Pancreas (tissue), 10 donors: ENCODE results near the gene ULK4. TPM values are rescaled to one million over a fixed set of nuclear protein-coding genes. Genes with fewer than 3 reads are reported as not detected.

ENCODE experiments used
- ATAC-seq, 4 donors: fragments of 200-7000 bp; cut with Tn5 transposase; one replicate each; pipeline versions ENCODE4 v1.8.0 to v1.9.1; 2020; ENCODE audit warnings: mild to moderate bottlenecking in 4 of 4, moderate library complexity in 4 of 4
- DNase-seq, 6 donors: peaks; one replicate each; pipeline ENCODE4 v3.0.0-alpha.2; 2020
- FAIRE-seq: peaks from 2 replicates; lab custom pipeline; 2012; peaks lifted over from hg19 to GRCh38; lab: Jason Lieb, UNC
- H3K27ac ChIP-seq, 4 donors: fragments of 200-600 bp; sonication (generic); 1 replicate in 3 of 4; 2 replicates in 1 of 4; pipeline versions ENCODE4 v1.5.0 to v1.8.0; 2020
- H3K27me3 ChIP-seq, 4 donors: fragments of 200-600 bp; one replicate each; pipeline ENCODE4 v1.8.0; 2021
- H3K36me3 ChIP-seq, 3 donors: fragments of 200-600 bp; sonication (generic) in 1 of 3; one replicate each; pipeline versions ENCODE4 v1.5.0 to v1.8.0; 2020 to 2021
- H3K4me1 ChIP-seq, 3 donors: fragments of 200-600 bp; one replicate each; pipeline ENCODE4 v1.8.0; 2021
- H3K4me3 ChIP-seq, 4 donors: fragments of 200-600 bp; sonication (generic) in 2 of 4; one replicate each; pipeline versions ENCODE4 v1.5.0 to v1.8.0; 2020 to 2021
- H3K9me3 ChIP-seq, 4 donors: fragments of 200-600 bp; one replicate each; pipeline ENCODE4 v1.8.0; 2021
- CTCF ChIP-seq, 4 donors: fragments of 200-600 bp; sonication (generic) in 3 of 4; IDR thresholded peaks; one replicate each; pipeline versions ENCODE4 v1.5.0 to v1.8.0; 2021; ENCODE audit warnings: antibody characterized with exemption in 4 of 4
- WGBS, 2 donors: extraction: QIAGEN DNeasy Blood & Tissue Kit; methylation state at CpG; one replicate each; pipeline ENCODE4 v1.1.7; 2013; 5-methylcytosine and 5-hydroxymethylcytosine counted together
- intact Hi-C, 3 donors: fragments of 100-400 bp; cut with DNase I; formaldehyde crosslinking; loops; one replicate each; pipeline versions ENCODE4 v1.11.1 to v1.14.2; 2022
- polyA plus RNA-seq, 2 donors: library from polyadenylated mRNA; stranded (reverse); fragments of 200-250 nt; gene quantifications; one replicate each; pipeline ENCODE4 v1.2.3, GENCODE V29; 2013
- total RNA-seq, 6 donors: library from RNA; stranded (reverse); fragmentation: NEBNext Ultra II Directional in 4 of 6; extraction: Animal tissue kit (Norgen Biotek cat#: 25700) in 4 of 6; gene quantifications; one replicate each; pipeline versions ENCODE4 v1.2.1 to v1.2.4, GENCODE V29; 2021 to 2023
- donor health status: healthy with polysubstance abuse.
- donor health status: DM: no; HTN: no; CAD: no; lungs with moderate emphysema.
- donor health status: DM: no; HTN: no; CAD: no.
- donor health status: control.
- donor health status: control.
- donor health status: Bipolar disorder and iron deficiency.
- donor health status: DM: yes; HTN: yes; CAD: no.
- donor health status: DM: no; HTN: no; CAD: no.
- donor health status: DM: no; HTN: no; CAD: no.
- donor health status: DM: yes; HTN: yes; CAD: no.

Gene ULK4
- total and polyA plus RNA-seq, 8 donors: 2.3 to 8.6 (median 4.2) TPM

- no peak for ATAC-seq
- Histone ChIP-seq H3K9me3 (no peaks in the 10 kb centered on the region), H3K4me3 (no peak overlapping the region), H3K27me3 (no peaks in the 10 kb centered on the region), H3K4me1 (no peaks in the 10 kb centered on the region), H3K36me3 (no peaks in the 10 kb centered on the region), H3K27ac (no peak overlapping the region)
- intact Hi-C loops: no loop called here
- no peak for FAIRE-seq
- TF ChIP-seq CTCF (IDR thresholded peaks at IDR 0.05): no peak
- DNase-seq: no peak
- WGBS, 2 donors: 68 to 92% methylated on average over 1 of the region's 1 CpG
These were observed 362.8 kb downstream of the ULK4 start for GRCh38 chr3:41599127-41599484.

GRCh38 chr3:41598402-41599126 lies 363.3 kb downstream of the ULK4 start:
- intact Hi-C loops: no loop called here
- no peak for TF ChIP-seq CTCF (IDR thresholded peaks at IDR 0.05)
- no peaks in the 10 kb centered on the region for H3K9me3 ChIP-seq
- H3K27me3 ChIP-seq: no peaks in the 10 kb centered on the region
- H3K36me3 ChIP-seq: no peaks in the 10 kb centered on the region
- ATAC-seq: no peak
- H3K4me1 ChIP-seq: no peaks in the 10 kb centered on the region
- FAIRE-seq: no peak
- H3K27ac ChIP-seq: no peak overlapping the region
- DNase-seq: no peak
- WGBS, 2 donors: 79 to 80% methylated on average over 8 of the region's 8 CpGs
- H3K4me3 ChIP-seq: no peak overlapping the region

GRCh38 chr3:41593774-41594173 lies 368.1 kb downstream of the ULK4 start:
- WGBS, 2 donors: 74 to 76% methylated on average over 5 of the region's 5 CpGs
- Histone ChIP-seq H3K36me3 (no peaks in the 10 kb centered on the region), H3K9me3 (no peaks in the 10 kb centered on the region), H3K27ac (no peak overlapping the region), H3K27me3 (no peaks in the 10 kb centered on the region), H3K4me1 (no peaks in the 10 kb centered on the region), H3K4me3 (no peak overlapping the region)
- FAIRE-seq: no peak
- ATAC-seq: no peak
- no peak for TF ChIP-seq CTCF (IDR thresholded peaks at IDR 0.05)
- no peak for DNase-seq
- intact Hi-C loops: no loop called here

GRCh38 chr3:41592753-41593510 lies 369.0 kb downstream of the ULK4 start:
- no peak for ATAC-seq
- no peaks in the 10 kb centered on the region for H3K4me1 ChIP-seq
- 62 to 66% methylated on average over 2 of the region's 2 CpGs for WGBS, 2 donors
- TF ChIP-seq CTCF (IDR thresholded peaks at IDR 0.05): no peak
- no peak overlapping the region for H3K27ac ChIP-seq
- DNase-seq: no peak
- H3K27me3 ChIP-seq: no peaks in the 10 kb centered on the region
- intact Hi-C loops: no loop called here
- H3K9me3 ChIP-seq: no peaks in the 10 kb centered on the region
- no peaks in the 10 kb centered on the region for H3K36me3 ChIP-seq
- FAIRE-seq: no peak
- no peak overlapping the region for H3K4me3 ChIP-seq

GRCh38 chr3:41583014-41583413 lies 378.9 kb downstream of the ULK4 start:
- Histone ChIP-seq H3K4me3 (no peak overlapping the region), H3K36me3 (no peaks in the 10 kb centered on the region), H3K27me3 (no peaks in the 10 kb centered on the region), H3K27ac (no peak overlapping the region), H3K9me3 (no peaks in the 10 kb centered on the region), H3K4me1 (no peaks in the 10 kb centered on the region)
- no peak for DNase-seq
- WGBS, 2 donors: 95 to 96% methylated on average over 2 of the region's 2 CpGs
- intact Hi-C loops: no loop called here
- TF ChIP-seq CTCF (IDR thresholded peaks at IDR 0.05): no peak
- FAIRE-seq: no peak
- ATAC-seq: no peak
